NCI-H2196 (cell line): ENCODE measurements around the gene EBF3.

Experiments
- DNase-seq: peaks from one replicate; lab custom pipeline; 2025; ENCODE audit not compliant: unreplicated experiment; lab: John Stamatoyannopoulos, UW

Gene EBF3, protein sequence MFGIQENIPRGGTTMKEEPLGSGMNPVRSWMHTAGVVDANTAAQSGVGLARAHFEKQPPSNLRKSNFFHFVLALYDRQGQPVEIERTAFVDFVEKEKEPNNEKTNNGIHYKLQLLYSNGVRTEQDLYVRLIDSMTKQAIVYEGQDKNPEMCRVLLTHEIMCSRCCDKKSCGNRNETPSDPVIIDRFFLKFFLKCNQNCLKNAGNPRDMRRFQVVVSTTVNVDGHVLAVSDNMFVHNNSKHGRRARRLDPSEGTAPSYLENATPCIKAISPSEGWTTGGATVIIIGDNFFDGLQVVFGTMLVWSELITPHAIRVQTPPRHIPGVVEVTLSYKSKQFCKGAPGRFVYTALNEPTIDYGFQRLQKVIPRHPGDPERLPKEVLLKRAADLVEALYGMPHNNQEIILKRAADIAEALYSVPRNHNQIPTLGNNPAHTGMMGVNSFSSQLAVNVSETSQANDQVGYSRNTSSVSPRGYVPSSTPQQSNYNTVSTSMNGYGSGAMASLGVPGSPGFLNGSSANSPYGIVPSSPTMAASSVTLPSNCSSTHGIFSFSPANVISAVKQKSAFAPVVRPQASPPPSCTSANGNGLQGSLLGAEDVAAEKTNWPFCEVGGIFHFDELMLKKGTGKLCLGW

DNA sequence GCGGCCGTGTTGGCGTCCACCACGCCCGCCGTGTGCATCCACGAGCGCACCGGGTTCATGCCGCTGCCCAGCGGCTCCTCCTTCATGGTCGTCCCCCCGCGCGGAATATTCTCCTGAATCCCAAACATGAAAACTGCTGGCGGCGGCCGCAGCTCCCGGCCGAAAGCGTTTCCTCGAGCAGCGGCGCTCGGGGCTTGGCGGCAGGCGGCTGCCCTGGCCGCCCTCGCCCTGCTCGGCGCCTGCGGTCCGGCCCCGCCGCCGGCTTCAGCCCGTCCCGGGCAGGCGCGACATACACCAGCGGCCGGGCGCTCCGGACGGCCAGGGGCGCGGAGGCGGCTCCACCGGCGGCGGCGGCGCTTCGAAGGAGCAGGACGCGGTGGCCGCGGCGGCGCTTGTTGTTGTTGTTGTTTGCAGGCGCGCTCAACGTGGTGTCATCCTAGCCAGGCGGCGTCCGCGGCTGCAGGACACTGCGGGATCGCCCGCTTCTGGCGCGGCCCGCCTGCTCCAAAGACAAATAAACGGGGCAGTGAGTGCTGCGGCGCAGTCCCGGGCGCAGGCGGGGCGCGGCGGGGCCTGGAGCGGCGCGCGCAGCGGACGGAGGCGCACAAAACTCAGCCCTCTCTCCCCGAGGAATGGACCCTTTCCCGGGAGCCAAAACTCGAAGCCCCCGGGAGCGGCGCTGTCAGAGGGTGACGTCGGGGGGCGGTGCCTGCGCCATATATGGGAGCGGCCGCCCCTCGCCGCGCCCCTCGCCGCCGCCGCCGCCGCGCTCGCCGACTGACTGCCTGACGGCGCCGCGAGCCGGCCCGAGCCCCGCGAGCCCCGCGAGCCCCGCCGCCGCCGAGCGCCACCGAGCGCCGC lies at the start of gene EBF3:
Gene EBF3, minus strand, starts transcription at position 634 of the 861 bp plus-strand sequence. Its CDS starts 506 bp downstream, at position 128.
- no peak for DNase-seq

- no peak for DNase-seq
Observed at GRCh38 chr10:130013335-130014262, 49.5 kb upstream of the EBF3 start.

DNA sequence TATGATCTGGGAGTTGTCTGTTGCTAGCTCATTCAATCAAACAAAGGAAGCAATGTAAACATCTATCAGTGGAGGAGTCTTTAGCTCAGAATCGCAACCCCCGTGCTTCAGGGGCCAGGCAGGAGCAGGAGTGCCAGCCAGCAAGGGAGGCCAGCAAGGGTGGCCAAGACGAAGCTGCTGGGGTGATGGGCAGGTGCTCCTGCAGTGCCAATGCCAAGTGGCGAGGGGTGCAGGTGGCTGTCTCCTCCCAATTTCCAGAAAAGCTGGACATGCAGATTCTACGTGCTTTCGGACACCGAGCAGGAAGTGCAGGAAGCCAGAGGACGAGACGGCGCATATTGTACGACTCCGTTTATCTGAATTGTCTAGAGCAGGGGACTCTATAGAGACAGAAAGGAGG lies 48.1 kb upstream of the EBF3 start:
- no peak for DNase-seq

GRCh38 chr10:130010653-130011052 lies 46.6 kb upstream of the EBF3 start:
- DNase-seq: no peak

DNA sequence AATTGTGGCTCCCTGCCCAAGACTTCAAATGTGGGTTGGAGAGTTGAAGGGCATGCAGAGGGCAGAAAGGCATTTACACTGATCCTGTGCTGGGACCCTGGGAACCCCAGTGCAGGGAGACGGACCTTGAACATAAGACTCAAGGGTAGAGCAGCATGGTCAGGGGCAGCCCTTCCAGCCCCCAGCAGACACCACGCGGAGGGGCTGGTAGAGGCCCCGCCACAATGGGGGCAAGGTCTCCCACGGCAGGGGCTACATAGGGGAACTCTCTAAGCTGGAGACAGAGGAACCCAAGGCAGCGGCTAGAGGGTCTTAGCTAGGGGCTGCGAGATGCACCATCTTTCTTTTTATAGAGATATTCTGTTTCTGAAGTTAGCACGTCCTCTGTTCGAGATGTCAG lies 45.2 kb upstream of the EBF3 start:
- DNase-seq: no peak

- no peak for DNase-seq
Observed at GRCh38 chr10:130003787-130004613, 39.9 kb upstream of the EBF3 start.

- no peak for DNase-seq
Observed at GRCh38 chr10:130003166-130003565, 39.1 kb upstream of the EBF3 start.

DNA sequence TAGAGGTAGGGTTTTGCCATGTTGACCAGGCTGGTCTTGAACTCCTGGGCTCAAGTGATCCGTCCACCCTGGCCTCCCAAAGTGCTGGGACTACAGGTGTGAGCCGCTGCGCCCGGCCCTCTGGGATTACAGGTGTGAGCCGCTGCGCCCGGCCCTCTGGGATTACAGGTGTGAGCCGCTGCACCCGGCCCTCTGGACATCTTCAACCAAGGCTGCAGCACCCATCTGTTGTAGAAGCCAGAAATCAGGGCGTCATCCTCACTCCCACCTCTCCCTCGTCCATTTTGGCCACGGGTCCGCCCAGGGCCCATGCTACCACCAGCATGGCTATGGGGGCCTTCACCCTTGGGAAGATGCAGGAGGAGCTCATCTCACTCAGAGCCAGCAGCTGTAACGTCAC lies 38.5 kb upstream of the EBF3 start:
- DNase-seq: no peak

DNA sequence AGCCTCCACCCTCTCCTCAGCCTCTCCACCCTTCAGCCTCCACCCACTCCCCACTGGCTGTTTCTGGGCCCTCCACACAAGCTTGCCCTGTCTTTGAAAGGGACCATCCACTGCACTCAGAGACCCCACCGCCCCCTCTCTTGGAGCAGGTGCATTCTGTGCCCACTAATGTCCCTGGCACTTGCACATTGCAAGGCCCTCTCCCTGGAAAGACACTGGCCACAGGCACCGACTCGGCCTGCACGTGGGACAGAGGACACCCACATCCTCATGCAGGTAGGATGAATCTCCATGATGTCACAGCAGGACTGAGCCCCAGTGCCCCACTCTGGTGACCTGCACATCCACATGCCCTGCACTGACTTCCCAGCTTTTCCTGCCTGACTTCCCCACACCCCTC lies 36.8 kb upstream of the EBF3 start:
- no peak for DNase-seq

- DNase-seq: no peak
Observed at GRCh38 chr10:129999140-129999539, 35.1 kb upstream of the EBF3 start.

GRCh38 chr10:129993621-129994020 lies 29.5 kb upstream of the EBF3 start:
- DNase-seq: no peak

DNA sequence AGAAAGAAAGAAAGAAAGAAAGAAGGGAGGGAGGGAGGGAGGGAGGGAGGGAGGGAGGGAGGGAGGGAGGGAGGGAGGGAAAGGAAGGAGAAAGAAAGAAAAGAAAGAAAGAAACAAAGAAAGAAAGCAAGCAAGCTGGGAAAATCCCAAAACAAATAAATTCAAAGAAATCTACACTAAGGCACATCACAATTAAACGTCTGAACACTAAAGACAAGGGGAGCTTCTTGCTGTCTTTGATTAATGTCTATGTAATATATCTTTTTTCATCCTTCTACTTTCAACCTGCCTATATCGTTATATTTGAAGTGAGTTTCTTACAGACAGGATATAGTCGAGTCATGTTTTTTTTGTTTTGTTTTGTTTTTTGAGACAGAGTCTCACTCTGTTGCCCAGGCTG lies 28.3 kb upstream of the EBF3 start:
- no peak for DNase-seq

DNA sequence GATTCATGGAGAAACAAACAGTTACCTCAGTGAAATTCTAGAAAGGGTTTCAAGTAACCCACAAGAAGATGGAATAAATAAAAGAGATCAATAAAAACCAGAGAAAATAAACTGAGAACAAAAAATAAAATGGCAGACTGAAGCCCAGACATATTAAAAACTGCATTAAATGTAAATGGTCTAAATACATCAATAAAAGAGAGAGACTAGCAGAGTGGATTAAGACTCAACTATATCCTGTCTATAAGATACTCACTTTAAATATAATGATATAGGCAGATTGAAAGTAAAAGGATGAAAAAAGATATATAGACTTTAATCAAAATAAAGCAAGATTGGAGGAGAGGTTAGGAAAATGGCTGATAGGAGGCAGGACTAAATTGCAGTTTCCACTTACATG lies 18.8 kb upstream of the EBF3 start:
- DNase-seq: no peak

DNA sequence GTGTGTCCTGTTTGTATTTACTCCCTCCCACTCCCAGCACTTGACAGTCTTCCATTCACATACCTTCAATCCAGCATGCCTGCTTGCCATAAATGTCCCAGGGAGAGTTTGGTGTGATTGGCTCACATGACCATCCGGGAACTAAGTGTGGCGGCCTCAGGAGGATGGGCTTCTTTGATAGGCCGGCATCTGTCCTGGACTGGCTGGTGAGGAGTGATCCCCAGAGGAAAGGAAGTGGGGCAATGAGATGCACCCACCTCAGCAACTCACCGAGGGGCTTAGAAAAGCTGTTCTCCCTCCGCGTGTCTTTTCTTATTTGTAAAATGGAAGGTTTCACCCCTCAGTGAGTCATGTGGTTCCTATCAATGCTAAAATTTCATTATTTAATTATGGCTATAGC lies 14.9 kb upstream of the EBF3 start:
- DNase-seq: no peak

DNA sequence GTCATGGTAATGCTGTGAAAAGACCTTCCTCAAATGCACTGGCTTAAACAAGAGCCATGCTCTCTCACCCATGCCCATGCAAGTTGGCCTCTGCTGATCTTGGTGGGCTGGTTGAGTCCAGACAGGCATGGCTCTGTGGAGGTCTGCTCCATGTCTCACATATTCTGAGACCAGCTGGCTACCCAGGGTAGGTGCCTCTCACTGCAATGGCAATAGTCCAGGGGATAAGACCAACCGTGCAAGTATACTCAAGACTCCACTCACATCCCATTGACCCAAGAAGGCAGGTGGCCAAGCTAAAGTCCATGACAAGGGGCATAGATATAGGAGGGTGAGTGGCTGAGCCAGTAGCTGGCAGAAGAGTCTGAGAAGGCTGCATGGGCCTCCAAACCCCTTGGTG lies 14.2 kb upstream of the EBF3 start:
- DNase-seq: no peak

GRCh38 chr10:129977794-129978193 lies 13.7 kb upstream of the EBF3 start:
- DNase-seq: no peak

DNA sequence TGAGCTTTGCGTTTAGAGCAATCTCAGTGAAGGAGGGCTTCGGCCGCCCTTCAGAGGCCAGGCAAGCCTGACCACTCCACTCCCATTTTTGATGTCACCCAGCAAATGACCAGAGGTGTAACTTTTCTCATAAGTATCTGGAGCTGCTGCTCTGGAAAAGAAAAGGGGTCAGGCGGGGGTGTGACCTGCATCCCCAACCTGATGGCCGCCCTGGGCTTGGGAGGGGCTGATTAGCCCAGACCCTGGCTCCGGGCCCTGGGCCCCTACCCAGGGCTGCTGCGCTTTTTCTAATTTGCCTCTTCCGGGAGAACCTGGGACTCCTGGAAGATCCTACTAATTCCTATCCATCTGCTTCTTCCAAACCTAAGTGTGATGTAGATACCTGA lies 9.6 kb upstream of the EBF3 start:
- DNase-seq: no peak

DNA sequence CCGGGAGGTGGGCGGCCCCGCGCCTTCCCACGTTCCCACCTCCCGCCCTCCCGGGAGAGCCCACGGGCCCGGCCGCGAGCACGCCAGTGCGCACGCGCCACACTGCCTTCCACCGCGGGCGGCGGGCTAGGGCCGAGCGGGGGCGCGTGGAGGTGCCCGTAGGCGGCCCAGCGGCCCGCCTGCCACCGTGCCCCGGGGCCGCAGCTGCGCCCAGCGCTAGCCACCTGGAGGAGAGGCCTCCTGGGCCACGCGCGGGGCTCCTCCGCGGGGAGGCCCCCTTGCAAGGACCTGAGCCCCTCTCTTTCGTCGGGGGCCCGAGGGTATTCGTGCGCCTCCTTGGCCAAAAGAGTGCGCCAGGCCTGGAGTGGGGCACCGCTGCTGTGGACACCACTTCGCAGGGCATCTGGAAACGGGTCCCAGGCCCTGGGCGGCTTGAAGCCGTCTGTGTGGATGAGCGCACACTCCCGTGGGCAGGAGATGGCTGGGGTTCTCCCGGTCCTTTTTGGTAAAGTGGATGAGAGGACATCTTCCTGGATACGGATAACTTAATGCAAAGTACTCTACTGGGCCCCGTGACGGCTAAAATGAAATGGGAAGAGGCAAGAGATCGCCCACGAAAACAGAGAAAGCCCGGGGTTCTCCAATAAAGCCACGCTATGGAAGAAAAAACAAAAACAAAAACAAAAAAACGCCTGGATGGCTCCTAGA lies 9.0 kb upstream of the EBF3 start:
- no peak for DNase-seq
